Trophoblast cell (in vitro differentiated cells and primary cell): Measurements from ENCODE around the gene FBXW11.

Experiments used
- DNase-seq, 2 donors: peaks; one replicate each; pipeline ENCODE4 v3.0.0-alpha.2; 2016
- H2AFZ ChIP-seq: 2 replicates; pipeline ENCODE4 v1.6.1; 2013; ENCODE audit warnings: low read length, moderate library complexity, mild to moderate bottlenecking; ENCODE audit not compliant: insufficient read depth, poor library complexity
- H2AK5ac ChIP-seq: 2 replicates; pipeline ENCODE4 v1.6.1; 2013; ENCODE audit warnings: mild to moderate bottlenecking, low read length
- H2BK120ac ChIP-seq: 2 replicates; pipeline ENCODE4 v1.6.1; 2013; ENCODE audit warnings: low read length, mild to moderate bottlenecking, moderate library complexity; ENCODE audit not compliant: insufficient read depth, poor library complexity
- H2BK12ac ChIP-seq: 2 replicates; pipeline ENCODE4 v1.6.1; 2013; ENCODE audit warnings: mild to moderate bottlenecking, low read length, moderate library complexity
- H2BK5ac ChIP-seq: 2 replicates; pipeline ENCODE4 v1.6.1; 2013; ENCODE audit warnings: low read length, low read depth, moderate library complexity, mild to moderate bottlenecking; ENCODE audit not compliant: poor library complexity
- H3K14ac ChIP-seq: 2 replicates; pipeline ENCODE4 v1.6.1; 2013; ENCODE audit warnings: mild to moderate bottlenecking, low read length
- H3K18ac ChIP-seq: 2 replicates; pipeline ENCODE4 v1.6.1; 2013; ENCODE audit warnings: mild to moderate bottlenecking, low read length
- H3K23ac ChIP-seq: 2 replicates; pipeline ENCODE4 v1.6.1; 2013; ENCODE audit warnings: low read length
- H3K27ac ChIP-seq: 2 replicates; pipeline ENCODE4 v1.5.1; 2013; ENCODE audit warnings: low read depth, mild to moderate bottlenecking, inconsistent platforms, low read length, moderate library complexity
- H3K27me3 ChIP-seq: 2 replicates; pipeline ENCODE4 v1.6.1; 2013; ENCODE audit warnings: inconsistent platforms, mild to moderate bottlenecking, low read length, moderate library complexity; ENCODE audit not compliant: insufficient read depth
- H3K36me3 ChIP-seq, 2 experiments: 1 replicate in 1 of 2; 2 replicates in 1 of 2; pipeline ENCODE4 v1.6.1; 2013; ENCODE audit warnings: low read length in 2 of 2, mild to moderate bottlenecking in 2 of 2, moderate library complexity in 1 of 2; ENCODE audit not compliant: insufficient read depth in 2 of 2, control insufficient read depth in 1 of 2
- H3K4ac ChIP-seq: 2 replicates; pipeline ENCODE4 v1.6.1; 2013; ENCODE audit warnings: low read depth, mild to moderate bottlenecking, low read length, moderate library complexity
- H3K4me1 ChIP-seq, 2 experiments: 1 replicate in 1 of 2; 2 replicates in 1 of 2; pipeline ENCODE4 v1.6.1; 2013; ENCODE audit warnings: low read length in 2 of 2, mild to moderate bottlenecking in 2 of 2, moderate library complexity in 1 of 2; ENCODE audit not compliant: insufficient read depth in 2 of 2, control insufficient read depth in 1 of 2
- H3K4me2 ChIP-seq: 2 replicates; pipeline ENCODE4 v1.6.1; 2013; ENCODE audit warnings: inconsistent platforms, mild to moderate bottlenecking, low read length, moderate library complexity
- H3K4me3 ChIP-seq: 2 replicates; pipeline ENCODE4 v1.5.1; 2013; ENCODE audit warnings: mild to moderate bottlenecking, low read depth, low read length, inconsistent platforms
- H3K79me1 ChIP-seq: one replicate; pipeline ENCODE4 v1.6.1; 2013; ENCODE audit warnings: low read length
- H3K79me2 ChIP-seq: 2 replicates; pipeline ENCODE4 v1.6.1; 2013; ENCODE audit warnings: low read length, mild to moderate bottlenecking; ENCODE audit not compliant: control insufficient read depth, insufficient read depth, poor library complexity
- H3K9ac ChIP-seq: 2 replicates; pipeline ENCODE4 v1.6.1; 2013; ENCODE audit warnings: mild to moderate bottlenecking, low read length
- H3K9me3 ChIP-seq: 2 replicates; pipeline ENCODE4 v1.6.1; 2013; ENCODE audit warnings: low read depth, mild to moderate bottlenecking, control low read depth, inconsistent platforms, low read length; ENCODE audit not compliant: insufficient read depth
- H4K12ac ChIP-seq: 2 replicates; pipeline ENCODE4 v1.6.1; 2013; ENCODE audit warnings: low read depth, mild to moderate bottlenecking, low read length, moderate library complexity
- H4K8ac ChIP-seq: 2 replicates; pipeline ENCODE4 v1.6.1; 2013; ENCODE audit warnings: low read depth, mild to moderate bottlenecking, low read length, moderate library complexity
- H4K91ac ChIP-seq: one replicate; pipeline ENCODE4 v1.6.1; 2013; ENCODE audit warnings: low read depth, mild to moderate bottlenecking, low read length, moderate library complexity
- WGBS: extraction: QIAGEN DNeasy Blood & Tissue Kit; methylation state at CpG from one replicate; pipeline ENCODE4 v1.1.7; 2013; ENCODE audit warnings: missing lambda C conversion rate; ENCODE audit not compliant: insufficient read length, insufficient coverage; ENCODE audit errors: extremely low coverage; 5-methylcytosine and 5-hydroxymethylcytosine counted together

The FBXW11 gene

DNA sequence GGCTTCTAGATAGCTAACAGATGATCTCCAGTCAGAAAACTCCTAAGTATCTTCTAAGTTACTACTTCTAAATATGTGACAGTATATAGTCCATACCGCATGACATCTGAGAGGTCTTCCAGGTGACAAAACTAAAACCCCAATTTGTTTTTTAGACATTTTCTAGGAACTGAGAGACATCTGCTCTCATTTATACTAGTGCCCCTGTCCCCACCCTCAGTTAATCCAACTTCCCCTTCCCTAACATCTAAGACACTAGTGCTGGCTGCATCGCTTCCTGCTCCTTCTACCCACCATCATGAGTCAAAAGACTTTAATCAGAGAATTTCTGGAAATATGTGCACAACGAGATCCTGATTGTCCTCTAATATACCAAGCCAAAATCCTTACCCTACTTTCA lies 37.9 kb downstream of the FBXW11 start:
- H2BK5ac ChIP-seq: no peak overlapping the region
- DNase-seq: no peak
- H2BK120ac ChIP-seq: no peak overlapping the region
- H3K79me2 ChIP-seq: peaks cover 2% of the 10 kb centered on the region
- H4K12ac ChIP-seq: no peak overlapping the region
- H3K4me1 ChIP-seq: no peaks in the 10 kb centered on the region
- no peak overlapping the region for H2AFZ ChIP-seq
- H3K4me3 ChIP-seq: no peak overlapping the region
- no peak overlapping the region for H4K91ac ChIP-seq
- no peak overlapping the region for H4K8ac ChIP-seq
- no peak overlapping the region for H3K27ac ChIP-seq
- H3K4me2 ChIP-seq: no peak overlapping the region
- H2BK12ac ChIP-seq: no peak overlapping the region
- no peaks in the 10 kb centered on the region for H3K79me1 ChIP-seq
- H3K4ac ChIP-seq: no peak overlapping the region
- H3K27me3 ChIP-seq: no peaks in the 10 kb centered on the region
- no peak overlapping the region for H3K14ac ChIP-seq
- no peak overlapping the region for H3K9ac ChIP-seq
- WGBS: no CpG with 5 or more reads among the region's 3 CpGs
- no peaks in the 10 kb centered on the region for H3K9me3 ChIP-seq
- H3K18ac ChIP-seq: no peak overlapping the region
- no peaks in the 10 kb centered on the region for H3K36me3 ChIP-seq
- H3K23ac ChIP-seq: no peak overlapping the region
- H2AK5ac ChIP-seq: no peak overlapping the region

DNA sequence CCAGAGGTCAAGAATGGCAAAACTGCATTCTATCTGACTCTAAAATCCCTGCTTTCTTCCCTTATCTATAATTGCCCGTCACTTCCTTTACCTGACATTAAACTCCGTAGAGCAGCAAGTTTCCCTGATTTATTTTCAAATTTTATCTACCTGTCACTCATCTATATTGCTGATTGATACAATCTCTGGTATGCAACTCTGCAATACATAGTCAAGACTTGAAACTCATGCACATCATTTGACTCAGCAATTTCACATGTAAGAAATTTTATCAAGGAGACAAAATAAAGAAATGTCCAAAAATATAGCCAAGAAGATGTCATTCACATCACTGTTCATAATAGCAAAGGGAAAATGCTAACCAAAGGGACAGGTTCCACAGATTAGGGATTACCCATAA lies 39.5 kb downstream of the FBXW11 start:
- Histone ChIP-seq H3K27me3 (no peaks in the 10 kb centered on the region), H3K4me3 (no peak overlapping the region), H2BK12ac (no peak overlapping the region), H2BK120ac (no peak overlapping the region), H2AFZ (no peak overlapping the region), H3K18ac (no peak overlapping the region), H3K27ac (no peak overlapping the region), H3K23ac (no peak overlapping the region), H4K91ac (no peak overlapping the region), H3K4ac (peak overlapping the region; percentile 55), H2BK5ac (no peak overlapping the region), H3K79me2 (peaks cover 2% of the 10 kb centered on the region), H4K12ac (no peak overlapping the region), H3K4me1 (no peaks in the 10 kb centered on the region), H3K36me3 (no peaks in the 10 kb centered on the region), H3K9me3 (no peaks in the 10 kb centered on the region), H3K14ac (no peak overlapping the region), H3K4me2 (no peak overlapping the region), H2AK5ac (no peak overlapping the region), H4K8ac (no peak overlapping the region), H3K9ac (no peak overlapping the region), H3K79me1 (no peaks in the 10 kb centered on the region)
- peak in 1 of 2 donors; percentile 6 for DNase-seq
- no CpG with 5 or more reads among the region's 2 CpGs for WGBS

DNA sequence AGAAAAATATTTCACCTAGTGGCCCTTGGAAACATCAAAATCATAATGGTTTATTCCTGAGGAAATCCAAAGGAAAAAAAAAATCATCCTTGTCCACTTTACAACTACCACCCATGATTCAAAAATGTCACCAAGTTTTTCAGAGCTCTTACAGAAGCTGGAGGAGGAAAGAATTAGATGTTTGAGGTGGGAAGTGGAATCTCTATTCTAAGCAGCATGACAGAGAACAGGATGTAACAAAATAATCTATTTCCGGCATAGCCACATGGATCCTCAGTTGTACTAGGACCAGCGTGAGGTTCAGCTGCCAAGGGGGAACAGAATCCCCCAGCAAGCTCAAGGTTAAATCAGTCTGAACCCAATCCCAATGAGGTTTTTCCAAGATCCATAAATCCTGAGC lies 40.2 kb downstream of the FBXW11 start:
- Histone ChIP-seq H3K27me3 (no peaks in the 10 kb centered on the region), H3K14ac (no peak overlapping the region), H2AK5ac (no peak overlapping the region), H3K79me1 (no peaks in the 10 kb centered on the region), H2BK12ac (no peak overlapping the region), H4K8ac (peak overlapping the region; percentile 10), H2BK120ac (no peak overlapping the region), H3K27ac (no peak overlapping the region), H3K4me3 (no peak overlapping the region), H3K4ac (no peak overlapping the region), H3K23ac (no peak overlapping the region), H3K4me1 (no peaks in the 10 kb centered on the region), H3K4me2 (no peak overlapping the region), H3K9me3 (no peaks in the 10 kb centered on the region), H3K9ac (no peak overlapping the region), H3K79me2 (peaks cover 2% of the 10 kb centered on the region), H3K36me3 (no peaks in the 10 kb centered on the region), H2AFZ (no peak overlapping the region), H2BK5ac (no peak overlapping the region), H4K12ac (no peak overlapping the region), H4K91ac (no peak overlapping the region), H3K18ac (peak overlapping the region; percentile 75)
- DNase-seq: no peak
- no CpG with 5 or more reads among the region's 2 CpGs for WGBS

DNA sequence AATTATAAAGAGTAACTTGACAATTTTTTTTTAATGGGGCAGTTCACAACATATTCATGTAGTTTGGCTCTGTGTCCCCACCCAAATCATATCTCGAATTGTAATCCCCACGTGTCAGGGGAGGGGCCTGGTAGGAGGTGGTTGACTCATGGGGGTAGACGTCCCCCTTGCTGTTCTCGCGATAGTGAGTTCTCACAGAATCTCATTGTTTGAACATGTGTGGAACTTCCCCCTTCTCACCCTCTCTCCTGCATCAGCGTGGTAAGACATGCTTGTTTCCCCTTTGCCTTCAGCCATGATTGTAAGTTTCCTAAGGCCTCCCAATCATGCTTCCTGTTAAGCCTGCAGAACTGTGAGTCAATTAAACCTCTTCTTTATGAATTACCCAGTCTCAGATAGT lies 40.7 kb downstream of the FBXW11 start:
- H3K79me1 ChIP-seq: no peaks in the 10 kb centered on the region
- H2AFZ ChIP-seq: no peak overlapping the region
- H2BK120ac ChIP-seq: no peak overlapping the region
- no peak overlapping the region for H3K9ac ChIP-seq
- no peak overlapping the region for H3K23ac ChIP-seq
- no peak overlapping the region for H3K4me2 ChIP-seq
- DNase-seq: no peak
- H2BK5ac ChIP-seq: no peak overlapping the region
- no peaks in the 10 kb centered on the region for H3K4me1 ChIP-seq
- no peak overlapping the region for H4K12ac ChIP-seq
- no peaks in the 10 kb centered on the region for H3K27me3 ChIP-seq
- no peak overlapping the region for H4K91ac ChIP-seq
- H3K4ac ChIP-seq: peak overlapping the region; percentile 29
- H3K9me3 ChIP-seq: no peaks in the 10 kb centered on the region
- H2AK5ac ChIP-seq: no peak overlapping the region
- no peaks in the 10 kb centered on the region for H3K36me3 ChIP-seq
- no peak overlapping the region for H2BK12ac ChIP-seq
- H4K8ac ChIP-seq: no peak overlapping the region
- H3K18ac ChIP-seq: no peak overlapping the region
- no CpG with 5 or more reads among the region's 6 CpGs for WGBS
- H3K27ac ChIP-seq: no peak overlapping the region
- H3K79me2 ChIP-seq: peaks cover 2% of the 10 kb centered on the region
- no peak overlapping the region for H3K4me3 ChIP-seq
- no peak overlapping the region for H3K14ac ChIP-seq
